Lower leg skin (tissue), 3 donors: ENCODE results near the gene OTOS.

Source experiments
- POLR2A ChIP-seq, 2 donors: fragments of 450-650 bp; IDR thresholded peaks; one replicate each; pipeline ENCODE4 v1.6.1; 2016 to 2017; ENCODE audit warnings: antibody characterized with exemption in 2 of 2, mild to moderate bottlenecking in 1 of 2, moderate library complexity in 1 of 2
- TF ChIP-seq, protein P1 (sequence below), 3 donors: fragments of 450-650 bp; IDR thresholded peaks; one replicate each; pipeline ENCODE4 v1.5.1; 2016; ENCODE audit warnings: antibody characterized with exemption in 3 of 3, mild to moderate bottlenecking in 3 of 3, moderate library complexity in 2 of 3

DNA sequence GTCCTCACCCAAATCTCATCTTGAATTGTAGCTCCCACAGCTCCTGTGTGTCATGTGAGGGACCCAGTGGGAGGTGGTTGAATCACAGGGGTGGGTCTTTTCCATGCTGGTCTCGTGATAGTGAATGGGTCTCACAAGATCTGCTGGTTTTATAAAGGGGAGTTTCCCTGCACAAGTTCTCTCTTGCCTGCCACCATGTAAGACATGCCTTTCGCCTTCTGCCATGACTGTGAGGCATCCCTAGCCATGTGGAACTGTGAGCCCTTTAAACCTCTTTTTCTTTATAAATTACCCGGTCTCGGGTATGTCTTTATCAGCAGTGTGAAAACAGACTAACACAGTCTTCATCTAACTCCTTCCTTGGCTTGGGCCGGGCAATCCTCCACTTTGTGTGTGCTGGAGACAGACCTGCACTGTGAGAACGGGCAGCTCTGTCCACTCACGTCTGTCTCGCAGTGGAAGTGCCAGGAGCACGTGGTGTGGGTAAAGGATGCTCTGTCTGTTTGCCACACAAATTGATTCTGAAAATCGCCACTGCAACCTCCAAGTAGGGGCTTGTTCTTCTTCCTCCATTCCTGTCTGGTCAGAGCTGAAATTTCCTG is 47.6 kb upstream of the OTOS start:
- TF ChIP-seq, protein P1, sequence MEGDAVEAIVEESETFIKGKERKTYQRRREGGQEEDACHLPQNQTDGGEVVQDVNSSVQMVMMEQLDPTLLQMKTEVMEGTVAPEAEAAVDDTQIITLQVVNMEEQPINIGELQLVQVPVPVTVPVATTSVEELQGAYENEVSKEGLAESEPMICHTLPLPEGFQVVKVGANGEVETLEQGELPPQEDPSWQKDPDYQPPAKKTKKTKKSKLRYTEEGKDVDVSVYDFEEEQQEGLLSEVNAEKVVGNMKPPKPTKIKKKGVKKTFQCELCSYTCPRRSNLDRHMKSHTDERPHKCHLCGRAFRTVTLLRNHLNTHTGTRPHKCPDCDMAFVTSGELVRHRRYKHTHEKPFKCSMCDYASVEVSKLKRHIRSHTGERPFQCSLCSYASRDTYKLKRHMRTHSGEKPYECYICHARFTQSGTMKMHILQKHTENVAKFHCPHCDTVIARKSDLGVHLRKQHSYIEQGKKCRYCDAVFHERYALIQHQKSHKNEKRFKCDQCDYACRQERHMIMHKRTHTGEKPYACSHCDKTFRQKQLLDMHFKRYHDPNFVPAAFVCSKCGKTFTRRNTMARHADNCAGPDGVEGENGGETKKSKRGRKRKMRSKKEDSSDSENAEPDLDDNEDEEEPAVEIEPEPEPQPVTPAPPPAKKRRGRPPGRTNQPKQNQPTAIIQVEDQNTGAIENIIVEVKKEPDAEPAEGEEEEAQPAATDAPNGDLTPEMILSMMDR (IDR thresholded peaks at IDR 0.05): no peak
- TF ChIP-seq POLR2A (IDR thresholded peaks at IDR 0.05): no peak
